Measurements from ENCODE around the gene XCL2.

The XCL2 gene

GRCh38 chr1:168513656-168514404 lies 30.0 kb downstream of the XCL2 start:
- no peaks in the 10 kb centered on the region for H4K20me1 ChIP-seq (ENCODE audit: insufficient read depth, low read length)
- TF ChIP-seq EZH2 (IDR thresholded peaks at IDR 0.05; ENCODE audit: borderline replicate concordance, low read length) (no peak), CTCF (IDR thresholded peaks at IDR 0.05; ENCODE audit: low read length) (no peak)
- H3K9me2 ChIP-seq (ENCODE audit: low read depth, low read length) = no peaks in the 10 kb centered on the region
- H3K4me1 ChIP-seq (ENCODE audit: insufficient read depth, low read length, severe bottlenecking) = no peaks in the 10 kb centered on the region
- no peak overlapping the region for H3K4me3 ChIP-seq (ENCODE audit: low read depth, low read length, poor library complexity, severe bottlenecking)
- no peaks in the 10 kb centered on the region for H3K79me2 ChIP-seq (ENCODE audit: insufficient read depth, low read length)
- no peak overlapping the region for H3K9ac ChIP-seq (ENCODE audit: low read length)
- H3K9me3 ChIP-seq (ENCODE audit: low read length) = no peaks in the 10 kb centered on the region
- no peak overlapping the region for H3K27ac ChIP-seq (ENCODE audit: low read depth, low read length, poor library complexity, severe bottlenecking)
- H2AFZ ChIP-seq (ENCODE audit: low read length) = no peak overlapping the region
- H3K27me3 ChIP-seq (ENCODE audit: insufficient read depth, low read length) = no peaks in the 10 kb centered on the region
- no peaks in the 10 kb centered on the region for H3K36me3 ChIP-seq (ENCODE audit: insufficient read depth, low read length)
- H3F3A ChIP-seq (ENCODE audit: insufficient read depth, low read length) = no peaks in the 10 kb centered on the region
- no peak overlapping the region for H3K4me2 ChIP-seq (ENCODE audit: low read length)

GRCh38 chr1:168512864-168513595 lies 30.8 kb downstream of the XCL2 start:
- Histone ChIP-seq H2AFZ (ENCODE audit: low read length) (no peak overlapping the region), H3K4me1 (ENCODE audit: insufficient read depth, low read length, severe bottlenecking) (no peaks in the 10 kb centered on the region), H3K9me2 (ENCODE audit: low read depth, low read length) (no peaks in the 10 kb centered on the region), H3F3A (ENCODE audit: insufficient read depth, low read length) (no peaks in the 10 kb centered on the region), H3K9me3 (ENCODE audit: low read length) (no peaks in the 10 kb centered on the region), H3K79me2 (ENCODE audit: insufficient read depth, low read length) (no peaks in the 10 kb centered on the region), H4K20me1 (ENCODE audit: insufficient read depth, low read length) (no peaks in the 10 kb centered on the region), H3K36me3 (ENCODE audit: insufficient read depth, low read length) (no peaks in the 10 kb centered on the region), H3K4me2 (ENCODE audit: low read length) (no peak overlapping the region), H3K9ac (ENCODE audit: low read length) (no peak overlapping the region), H3K27ac (ENCODE audit: low read depth, low read length, poor library complexity, severe bottlenecking) (no peak overlapping the region), H3K4me3 (ENCODE audit: low read depth, low read length, poor library complexity, severe bottlenecking) (no peak overlapping the region), H3K27me3 (ENCODE audit: insufficient read depth, low read length) (no peaks in the 10 kb centered on the region)
- TF ChIP-seq EZH2 (IDR thresholded peaks at IDR 0.05; ENCODE audit: borderline replicate concordance, low read length) = no peak
- no peak for TF ChIP-seq CTCF (IDR thresholded peaks at IDR 0.05; ENCODE audit: low read length)

- Histone ChIP-seq H2AFZ (ENCODE audit: low read length) (no peak overlapping the region), H3K9me2 (ENCODE audit: low read depth, low read length) (no peaks in the 10 kb centered on the region), H3K9ac (ENCODE audit: low read length) (no peak overlapping the region), H3K79me2 (ENCODE audit: insufficient read depth, low read length) (no peaks in the 10 kb centered on the region), H3F3A (ENCODE audit: insufficient read depth, low read length) (no peaks in the 10 kb centered on the region), H3K9me3 (ENCODE audit: low read length) (no peaks in the 10 kb centered on the region), H3K4me1 (ENCODE audit: insufficient read depth, low read length, severe bottlenecking) (no peaks in the 10 kb centered on the region), H3K27ac (ENCODE audit: low read depth, low read length, poor library complexity, severe bottlenecking) (no peak overlapping the region), H3K4me2 (ENCODE audit: low read length) (no peak overlapping the region), H3K36me3 (ENCODE audit: insufficient read depth, low read length) (no peaks in the 10 kb centered on the region), H3K27me3 (ENCODE audit: insufficient read depth, low read length) (no peaks in the 10 kb centered on the region), H3K4me3 (ENCODE audit: low read depth, low read length, poor library complexity, severe bottlenecking) (no peak overlapping the region), H4K20me1 (ENCODE audit: insufficient read depth, low read length) (no peaks in the 10 kb centered on the region)
- no peak for TF ChIP-seq CTCF (IDR thresholded peaks at IDR 0.05; ENCODE audit: low read length)
- TF ChIP-seq EZH2 (IDR thresholded peaks at IDR 0.05; ENCODE audit: borderline replicate concordance, low read length) = no peak
Measured at GRCh38 chr1:168509875-168510791, 33.7 kb downstream of the XCL2 start.

Measured in OCI-LY1 (cell line).